ENCODE results near the gene HES7.
"Not testable (repeated sequence)": the region's sequence is repeated elsewhere in the genome, so short reads cannot be mapped to it uniquely, and the experiment has no call there.

Gene HES7

GRCh38 chr17:8124350-8125153 lies 646 bp upstream of the HES7 start:
- no peak for FAIRE-seq
- DNase-seq (ENCODE audit: low spot score), result no peak

GRCh38 chr17:8122924-8123694 lies 797 bp downstream of the HES7 start:
- no peak for FAIRE-seq
- no peak for DNase-seq (ENCODE audit: low spot score)

DNA sequence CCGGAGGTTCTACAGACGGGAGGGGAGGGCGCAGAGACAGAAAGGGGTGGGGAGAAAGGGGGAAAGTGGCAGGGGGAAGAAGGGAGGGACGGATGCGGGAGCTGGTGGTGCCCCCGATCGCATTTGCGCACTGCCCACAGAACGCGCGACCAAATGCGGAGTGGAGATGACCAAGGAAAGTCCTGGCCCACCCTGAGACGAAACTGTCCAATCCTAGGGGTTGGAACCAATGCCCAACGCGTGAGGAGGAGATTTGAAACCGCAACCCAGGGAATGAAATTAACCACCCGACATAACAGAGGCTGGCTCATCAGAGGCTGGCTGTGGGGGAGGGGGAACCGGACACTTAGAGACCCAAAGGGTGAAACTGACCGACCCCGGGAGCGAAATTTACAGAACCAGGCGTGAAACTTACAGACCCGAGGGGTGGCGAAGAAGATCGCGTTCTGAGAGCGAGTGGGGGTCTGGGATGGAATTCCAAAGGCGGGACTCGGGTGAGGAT lies 1.4 kb downstream of the HES7 start:
- FAIRE-seq, result no peak
- DNase-seq (ENCODE audit: low spot score), result peak; percentile 44

DNA sequence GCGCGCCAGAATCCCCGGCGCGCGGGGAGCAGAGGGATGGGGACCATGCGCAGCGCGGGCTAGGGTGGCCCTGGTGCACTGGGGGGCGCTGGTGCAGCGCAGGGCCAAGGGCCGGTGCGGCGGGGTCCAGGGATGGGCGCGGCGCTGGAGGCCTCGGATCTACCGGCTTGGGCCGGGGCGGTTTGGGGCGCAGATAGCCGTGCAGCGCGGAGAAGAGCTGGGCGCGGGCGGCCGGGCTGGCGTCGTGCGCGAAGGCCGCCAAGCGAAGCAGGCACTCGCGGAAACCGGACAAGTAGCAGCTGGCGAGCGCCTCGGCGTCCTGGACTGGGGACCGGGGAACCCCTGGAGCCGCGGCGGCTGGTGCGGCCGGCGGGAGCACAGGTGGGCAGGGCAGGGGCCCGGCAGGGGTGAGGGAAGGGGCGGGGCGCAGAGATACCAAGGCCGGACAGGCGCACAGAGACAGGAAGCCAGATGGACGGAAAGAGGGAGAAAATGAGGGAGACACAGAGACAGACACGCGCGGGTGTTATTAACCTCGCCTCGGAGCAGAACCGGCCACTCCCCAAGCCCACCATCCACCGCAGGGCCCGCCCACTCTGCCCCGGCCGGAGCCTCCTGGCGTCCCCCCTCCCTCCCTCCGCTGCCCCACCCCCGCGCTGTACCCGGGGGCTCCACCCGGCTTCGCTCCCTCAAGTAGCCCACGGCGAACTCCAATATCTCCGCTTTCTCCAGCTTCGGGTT lies 2.1 kb downstream of the HES7 start:
- FAIRE-seq, result no peak
- DNase-seq (ENCODE audit: low spot score), result peak; percentile 41

DNA sequence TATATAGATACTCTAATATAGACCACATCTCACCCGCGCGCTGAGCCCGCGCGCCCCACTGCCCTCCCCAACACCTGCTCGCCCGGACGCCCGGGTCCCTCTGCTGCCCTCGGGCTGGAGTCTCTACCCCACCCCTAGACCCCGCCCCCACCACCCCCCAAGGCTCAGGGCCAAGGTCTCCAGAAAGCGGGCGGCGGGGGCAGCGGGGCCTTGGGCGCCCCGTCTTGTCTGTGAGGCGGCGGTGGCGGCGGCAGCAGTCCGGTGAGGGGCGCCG lies 2.6 kb downstream of the HES7 start:
- DNase-seq (ENCODE audit: low spot score) (no peak), FAIRE-seq (no peak)

DNA sequence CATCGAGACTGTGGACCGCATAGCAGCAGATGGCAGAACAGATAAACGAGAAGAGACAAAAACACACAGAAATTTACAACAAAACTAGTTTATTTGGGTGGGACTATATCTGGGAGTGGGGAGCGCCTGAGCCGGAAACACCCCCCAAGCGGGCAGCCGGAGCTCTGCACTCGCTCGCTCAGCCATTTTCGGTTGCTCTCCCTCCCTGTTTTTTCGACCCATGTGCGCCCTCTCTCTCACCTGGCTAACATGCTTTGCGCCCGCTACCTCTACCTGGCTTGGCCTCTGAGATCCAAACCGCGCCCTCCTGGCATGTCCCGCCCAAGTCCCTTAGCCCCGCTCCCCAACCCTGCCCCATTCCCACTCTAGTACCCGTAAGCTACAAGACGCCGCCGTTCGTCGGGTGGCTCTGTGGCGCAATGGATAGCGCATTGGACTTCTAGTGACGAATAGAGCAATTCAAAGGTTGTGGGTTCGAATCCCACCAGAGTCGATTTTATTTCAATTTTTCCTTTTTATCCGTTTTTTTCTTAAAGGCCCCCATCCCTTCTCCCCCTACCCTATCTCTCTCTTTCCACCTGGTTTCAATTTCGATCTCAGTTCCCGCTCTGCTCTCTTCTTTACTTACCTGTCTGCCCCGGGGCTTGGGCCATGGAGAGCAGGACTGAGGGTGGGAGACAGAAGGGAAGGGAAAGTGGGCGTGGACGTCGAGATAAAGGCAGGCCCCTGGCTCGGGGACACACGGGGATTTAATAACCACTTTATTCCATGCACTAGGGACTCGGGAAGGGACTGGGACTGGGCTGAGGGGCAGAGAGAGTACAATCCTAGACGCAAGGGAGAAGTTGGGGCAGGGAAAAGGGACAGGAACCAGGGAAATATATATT lies 3.1 kb downstream of the HES7 start:
- DNase-seq (ENCODE audit: low spot score) (peak; percentile 64), FAIRE-seq (no peak)

DNA sequence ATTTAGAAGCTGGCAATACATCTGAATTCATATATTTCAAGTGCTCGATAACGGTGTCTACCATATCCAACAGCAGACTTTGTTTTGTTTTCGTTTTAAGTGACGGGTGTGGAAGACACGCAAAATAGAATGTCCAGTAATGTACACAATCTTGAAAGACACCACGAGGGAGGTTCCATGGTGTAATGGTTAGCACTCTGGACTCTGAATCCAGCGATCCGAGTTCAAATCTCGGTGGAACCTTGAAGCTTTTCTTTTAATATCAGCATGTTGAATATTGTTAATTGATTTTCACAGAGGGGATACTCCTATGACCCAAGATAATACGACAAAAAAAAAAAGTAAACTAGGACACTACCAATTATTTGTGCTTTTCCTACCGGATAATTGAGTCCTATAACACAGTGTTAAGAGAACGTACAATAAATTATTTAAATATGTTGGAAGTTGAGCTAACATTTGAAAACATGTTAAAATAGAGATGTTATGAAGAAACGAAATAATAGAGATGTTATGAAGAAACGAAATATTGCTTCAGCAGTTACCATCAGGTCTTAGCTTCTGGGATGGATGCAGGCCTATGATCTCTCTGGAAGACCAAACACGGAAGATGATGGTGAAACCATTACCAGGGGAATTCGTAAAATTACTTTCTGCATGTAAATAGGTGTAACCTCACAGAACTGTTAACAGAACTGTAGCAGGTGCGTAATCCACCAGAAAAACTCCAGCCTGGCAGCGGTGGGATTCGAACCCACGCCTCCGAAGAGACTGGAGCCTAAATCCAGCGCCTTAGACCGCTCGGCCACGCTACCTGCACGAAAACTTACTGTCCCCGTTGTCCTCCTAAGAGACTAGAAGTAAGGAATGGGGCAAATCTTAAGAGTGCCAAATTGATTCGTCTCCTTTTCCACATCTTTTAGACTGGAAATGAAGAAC lies 4.1 kb downstream of the HES7 start:
- DNase-seq (ENCODE audit: low spot score) (peak; percentile 95), FAIRE-seq (peak; percentile 77)

GRCh38 chr17:8118769-8119580 lies 4.9 kb downstream of the HES7 start:
- peak; percentile 74 for DNase-seq (ENCODE audit: low spot score)
- no peak for FAIRE-seq

GRCh38 chr17:8117980-8118768 lies 5.7 kb downstream of the HES7 start, which contains the start of gene ALOXE3:
TSS of gene ALOXE3 (minus strand) at chr17:8118514. CDS start at chr17:8117990, 524 bp downstream.
- DNase-seq (ENCODE audit: low spot score), result peak; percentile 84
- FAIRE-seq, result no peak

DNA sequence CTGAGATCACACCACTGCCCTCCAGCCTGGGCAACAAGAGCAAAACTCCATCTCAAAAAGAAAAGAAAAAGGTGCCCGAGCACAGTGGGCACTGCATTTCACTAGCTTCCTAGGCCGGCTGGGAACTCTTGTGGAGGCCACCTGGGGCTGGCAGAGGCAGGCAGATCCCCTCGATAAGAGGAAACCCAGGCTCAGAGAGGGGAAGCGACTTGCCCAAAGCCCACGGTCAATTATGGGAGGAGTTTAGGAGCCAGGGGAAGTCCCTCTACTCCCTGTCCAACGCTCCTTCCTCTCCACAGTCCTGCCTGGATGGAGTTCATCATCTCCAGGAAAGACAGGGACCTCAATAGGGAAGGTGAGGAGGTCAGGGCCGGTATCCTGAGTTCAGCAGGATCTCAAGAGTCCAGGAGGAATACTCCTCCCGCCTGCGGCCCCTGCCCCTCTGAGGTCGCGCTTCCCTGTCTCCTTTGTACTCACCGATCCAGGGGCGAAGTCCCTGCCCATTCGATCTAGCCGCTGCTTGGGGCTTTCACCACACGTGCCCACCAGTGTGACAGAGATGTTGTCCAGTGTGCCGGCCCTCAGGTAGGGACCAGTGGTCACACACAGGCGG lies 6.4 kb downstream of the HES7 start:
- FAIRE-seq (no peak), DNase-seq (ENCODE audit: low spot score) (no peak)

DNA sequence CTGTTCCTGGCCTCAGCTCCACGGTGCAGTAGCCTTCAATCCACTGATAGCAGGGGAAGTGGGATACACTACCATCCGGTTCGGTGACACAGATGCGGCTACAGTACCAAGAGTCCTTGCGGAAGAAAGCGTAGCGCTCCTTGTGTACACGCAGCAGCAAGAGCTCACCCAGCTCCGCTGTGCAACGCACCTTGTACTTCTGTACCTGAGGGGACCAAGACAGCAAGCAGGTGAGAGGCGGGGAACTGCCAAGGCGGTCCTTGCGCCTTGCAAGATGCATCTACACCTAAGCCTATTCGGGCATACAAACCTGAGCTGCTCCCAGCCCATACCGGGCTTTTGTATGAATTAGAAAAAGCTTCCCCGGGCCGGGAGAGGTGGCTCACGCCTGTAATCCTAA lies 7.1 kb downstream of the HES7 start:
- no peak for FAIRE-seq
- DNase-seq (ENCODE audit: low spot score), result no peak

GRCh38 chr17:8110907-8111306 lies 13.0 kb downstream of the HES7 start:
- FAIRE-seq (no peak), DNase-seq (ENCODE audit: low spot score) (no peak)

GRCh38 chr17:8110456-8110804 lies 13.5 kb downstream of the HES7 start:
- DNase-seq (ENCODE audit: low spot score) (no peak), FAIRE-seq (no peak)

DNA sequence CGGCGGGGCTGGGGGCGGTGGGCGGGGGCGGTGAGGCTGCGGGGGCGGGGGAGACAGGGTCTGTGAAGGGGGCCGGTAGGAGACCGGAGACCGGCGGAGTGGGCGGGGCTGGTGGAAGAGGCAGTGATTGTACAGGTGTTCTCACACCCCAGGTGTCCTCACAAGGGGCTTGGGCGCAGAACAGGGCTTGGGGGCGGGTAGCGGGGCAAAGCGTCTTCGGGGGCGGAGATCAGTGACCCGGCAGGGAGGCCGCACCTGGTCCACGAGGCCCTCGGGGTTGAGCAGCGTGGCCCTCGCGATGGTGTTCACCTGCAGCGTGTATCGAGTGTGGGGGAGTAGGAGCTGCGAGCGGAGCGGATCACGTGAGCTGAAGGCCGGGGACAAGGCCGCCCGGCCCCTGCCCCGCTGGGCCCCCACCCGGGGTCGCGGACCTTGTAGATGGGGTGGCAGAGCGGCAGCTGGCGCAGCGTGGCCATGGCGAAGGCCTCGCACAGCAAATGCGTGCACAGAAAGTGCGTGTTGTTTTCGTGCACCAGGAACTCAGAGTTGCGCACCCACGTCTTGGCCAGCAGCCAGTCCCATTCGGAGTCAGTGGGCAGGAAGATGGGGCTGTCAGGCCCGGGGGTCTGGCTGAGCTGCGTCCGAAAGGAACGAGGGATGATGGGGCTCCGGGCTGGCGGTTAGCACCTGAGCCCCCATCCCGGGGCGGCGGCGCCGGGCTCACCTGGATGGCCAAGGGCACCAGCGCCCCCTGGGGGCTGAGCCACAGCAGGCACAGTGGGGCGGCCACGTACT lies 14.0 kb downstream of the HES7 start:
- FAIRE-seq (no peak), DNase-seq (ENCODE audit: low spot score) (no peak)

GRCh38 chr17:8108972-8109660 lies 14.8 kb downstream of the HES7 start:
- FAIRE-seq (no peak), DNase-seq (ENCODE audit: low spot score) (no peak)

- FAIRE-seq; DNase-seq (ENCODE audit: low spot score): not testable (repeated sequence)
Measured at GRCh38 chr17:8106980-8107379, 16.9 kb downstream of the HES7 start.

Data from RCC 7860 (cell line).